HG03565 (cell line): Measurements from ENCODE around the gene CD55.

ENCODE experiments used
- ATAC-seq: cut with Tn5 transposase; IDR thresholded peaks from one replicate; pipeline ENCODE4 v1.9.1; 2021; ENCODE audit warnings: mild to moderate bottlenecking, moderate library complexity; ENCODE audit not compliant: unreplicated experiment

Gene CD55

GRCh38 chr1:207361029-207361428, 39.6 kb downstream of the CD55 start:
- ATAC-seq: no peak

DNA sequence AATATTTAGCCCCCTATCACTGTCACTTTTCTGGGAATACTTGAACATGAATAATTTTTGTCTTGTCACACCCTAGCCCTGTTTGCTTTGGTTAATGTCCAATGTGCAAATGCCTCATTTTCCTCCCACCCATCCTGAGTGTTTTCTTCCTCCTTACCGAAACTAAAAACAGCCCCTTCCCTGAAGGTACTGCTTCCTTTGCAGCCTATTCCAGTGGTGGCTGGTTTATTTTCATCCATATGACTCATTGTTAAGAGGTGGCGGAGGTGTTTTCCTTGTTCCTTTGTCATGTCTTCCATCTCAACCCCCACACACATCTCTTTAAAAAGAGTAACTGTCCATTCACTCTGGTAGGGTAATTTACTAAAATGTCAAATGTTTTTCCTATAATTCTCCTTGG, 40.4 kb downstream of the CD55 start:
- no peak for ATAC-seq

- no peak for ATAC-seq
Measured at GRCh38 chr1:207362962-207363860, 41.7 kb downstream of the CD55 start.

GRCh38 chr1:207363871-207364270, 42.4 kb downstream of the CD55 start:
- no peak for ATAC-seq

DNA sequence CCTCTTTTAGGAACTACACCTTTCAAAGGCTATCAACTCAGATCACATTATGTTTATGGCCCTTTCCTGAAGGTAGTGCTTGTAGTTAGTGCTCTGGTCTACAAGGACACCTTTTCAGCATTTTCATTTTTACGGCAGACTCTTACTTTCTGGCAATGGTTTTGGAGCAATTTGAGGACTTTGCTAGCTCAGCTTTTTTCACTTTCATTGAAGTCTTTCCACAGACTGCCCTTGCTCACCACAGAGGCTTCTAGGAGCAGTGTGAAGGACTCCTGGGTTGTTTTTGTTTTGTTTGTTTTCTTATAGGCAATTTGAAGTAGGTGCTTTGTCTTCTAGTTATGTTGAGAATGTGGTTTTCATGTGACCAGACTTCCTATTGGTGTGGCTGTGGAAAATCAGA, 43.1 kb downstream of the CD55 start:
- no peak for ATAC-seq

DNA sequence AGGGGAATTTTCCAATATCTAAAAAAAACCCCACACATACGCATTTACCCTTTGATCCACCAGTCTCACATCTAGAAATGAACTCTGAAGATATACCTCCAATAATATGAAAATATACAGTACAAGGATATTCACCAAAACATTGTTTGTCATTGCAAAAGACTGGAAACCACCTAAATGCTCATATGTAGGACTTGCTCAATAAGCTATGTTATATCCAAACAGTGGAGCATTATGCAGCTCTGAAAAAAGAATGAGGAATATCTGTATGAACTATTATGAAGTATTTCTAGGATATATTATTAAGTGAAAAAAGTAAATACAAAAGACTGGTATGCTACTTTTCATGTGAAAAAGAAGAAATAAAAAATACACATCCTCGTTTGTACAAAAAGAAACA, 43.6 kb downstream of the CD55 start:
- ATAC-seq: no peak

GRCh38 chr1:207366022-207366421, 44.5 kb downstream of the CD55 start:
- no peak for ATAC-seq

DNA sequence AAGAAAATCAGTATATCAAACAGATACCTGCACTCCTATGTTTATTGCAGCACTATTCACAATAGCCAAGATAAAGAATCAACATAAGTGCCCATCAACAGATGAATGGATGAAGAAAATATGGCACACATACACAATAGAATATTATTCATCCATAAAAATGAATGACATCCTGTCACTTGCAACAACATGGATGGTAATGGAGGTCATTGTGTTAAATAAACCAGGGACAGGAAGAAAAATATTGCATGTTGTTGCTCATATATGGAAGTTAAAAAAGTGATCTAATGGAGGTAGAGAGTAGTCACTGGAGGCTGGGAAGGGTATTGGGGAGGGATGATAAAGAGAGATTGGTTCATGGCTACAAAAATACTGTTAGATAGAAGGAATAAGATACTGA, 67.2 kb downstream of the CD55 start:
- no peak for ATAC-seq

DNA sequence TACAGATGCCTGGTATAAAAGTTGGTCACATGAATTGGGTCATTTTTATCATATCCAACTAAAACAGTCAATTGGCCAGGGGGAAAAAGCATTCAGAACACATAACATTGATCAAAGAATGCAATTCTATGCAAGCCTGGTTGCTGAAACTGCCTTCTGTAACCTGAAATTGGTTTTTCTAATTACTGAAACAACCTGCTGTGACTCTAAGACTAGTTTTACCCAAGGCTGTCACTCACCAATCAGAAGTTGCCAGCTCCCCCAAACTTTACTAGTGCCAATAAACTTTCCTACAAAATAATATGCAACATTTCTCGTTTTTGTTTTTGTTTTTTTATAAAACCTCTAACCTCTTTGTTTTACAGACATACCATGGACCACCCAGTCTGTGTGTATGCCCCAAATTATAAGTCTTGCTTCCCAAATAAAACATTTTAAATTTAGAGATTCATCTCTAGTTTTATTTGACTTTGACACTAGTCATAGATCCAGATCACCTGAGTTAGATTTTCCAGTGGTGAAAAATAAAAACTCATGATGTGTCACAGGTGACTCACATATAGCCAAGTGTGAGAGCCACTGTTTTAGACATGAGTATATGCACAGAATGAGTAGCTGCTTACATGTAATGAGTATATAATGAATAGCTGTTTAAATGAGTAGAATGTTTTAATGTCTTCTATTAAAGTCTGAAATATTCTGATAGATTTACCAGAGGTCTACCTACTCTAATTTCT, 68.4 kb downstream of the CD55 start:
- no peak for ATAC-seq

DNA sequence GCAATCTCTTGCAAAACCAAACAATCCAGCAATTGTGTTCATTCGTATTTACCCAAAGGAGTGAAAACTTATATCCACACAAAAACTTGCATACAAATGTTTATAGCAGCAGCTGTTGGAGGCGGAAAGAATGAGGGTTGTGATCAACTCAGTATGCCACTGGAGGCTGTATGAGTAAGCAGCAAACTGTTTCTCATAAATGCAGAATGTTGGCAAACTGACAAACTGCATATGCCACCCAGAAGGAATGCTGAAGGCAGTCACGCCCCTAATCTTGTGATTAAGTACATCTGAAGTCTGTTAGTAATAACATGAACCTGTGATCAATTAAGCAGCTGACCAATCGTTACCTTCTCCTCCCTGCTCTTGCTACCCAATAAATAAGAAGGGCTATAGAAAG, 72.1 kb downstream of the CD55 start:
- no peak for ATAC-seq

DNA sequence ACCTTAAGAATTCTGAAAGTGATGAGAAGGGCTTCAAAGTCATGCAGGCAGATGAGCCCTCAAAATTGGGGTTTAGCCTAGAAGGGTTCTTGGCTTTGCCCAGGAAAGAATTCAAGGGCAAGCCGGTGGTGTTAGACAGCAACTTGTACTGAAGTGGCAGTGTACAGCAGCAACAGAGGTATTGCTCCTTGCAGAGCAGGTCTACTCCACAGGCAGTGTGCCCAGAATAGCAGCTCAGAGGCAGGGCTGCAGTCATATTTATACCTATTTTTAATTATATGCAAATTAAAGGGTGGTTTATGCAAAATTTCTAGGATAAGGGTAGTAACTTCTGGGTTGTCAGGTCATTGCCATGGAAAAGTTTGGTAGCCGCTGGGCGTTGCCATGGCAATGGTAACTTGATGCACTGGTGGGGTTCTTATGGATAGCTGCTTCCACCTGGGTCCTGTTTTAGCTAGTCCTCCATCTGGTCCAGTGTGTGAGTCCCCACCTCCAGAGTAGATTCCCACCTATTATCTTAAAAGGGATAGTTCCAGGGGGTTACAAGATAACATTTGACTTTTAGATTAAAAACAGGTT, 74.8 kb downstream of the CD55 start:
- ATAC-seq: no peak

DNA sequence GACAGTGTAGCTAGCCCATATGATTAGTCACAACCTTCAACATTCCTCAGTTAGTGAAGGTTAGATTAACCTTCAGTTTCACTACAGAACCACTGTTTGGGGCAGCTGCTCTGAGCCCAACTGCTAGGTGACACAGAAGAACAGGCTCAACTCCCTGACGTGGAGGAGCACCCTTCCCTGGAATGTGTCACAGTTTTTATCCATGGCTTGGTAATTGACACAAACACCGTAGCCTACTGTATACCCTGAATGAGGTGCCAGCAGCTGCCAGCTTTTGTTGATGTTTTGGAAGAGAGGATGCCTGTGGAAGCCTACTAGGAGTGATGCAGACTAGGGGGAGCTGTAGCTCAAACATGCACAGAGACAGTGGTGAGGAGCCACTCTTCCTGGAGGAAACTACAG, 76.0 kb downstream of the CD55 start:
- ATAC-seq: no peak

DNA sequence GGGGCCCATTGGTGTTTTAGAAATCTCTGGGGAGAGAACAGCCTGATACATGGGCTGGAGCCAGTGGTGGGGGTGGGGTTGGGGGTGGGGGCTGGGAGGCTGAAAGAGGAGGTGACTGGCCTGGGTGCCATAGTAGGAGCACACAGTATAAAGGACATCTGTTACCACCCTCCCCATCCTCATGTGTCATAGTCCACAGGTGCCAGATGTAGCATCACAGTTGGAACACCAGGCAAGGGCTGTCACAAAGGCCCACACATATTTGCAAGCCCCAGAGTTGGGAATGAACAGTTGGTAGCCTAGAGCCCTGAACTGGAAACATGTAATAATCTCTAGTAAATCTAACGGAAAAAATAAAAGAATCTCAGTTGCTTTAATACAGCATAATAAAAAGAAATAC, 77.5 kb downstream of the CD55 start:
- ATAC-seq: no peak

DNA sequence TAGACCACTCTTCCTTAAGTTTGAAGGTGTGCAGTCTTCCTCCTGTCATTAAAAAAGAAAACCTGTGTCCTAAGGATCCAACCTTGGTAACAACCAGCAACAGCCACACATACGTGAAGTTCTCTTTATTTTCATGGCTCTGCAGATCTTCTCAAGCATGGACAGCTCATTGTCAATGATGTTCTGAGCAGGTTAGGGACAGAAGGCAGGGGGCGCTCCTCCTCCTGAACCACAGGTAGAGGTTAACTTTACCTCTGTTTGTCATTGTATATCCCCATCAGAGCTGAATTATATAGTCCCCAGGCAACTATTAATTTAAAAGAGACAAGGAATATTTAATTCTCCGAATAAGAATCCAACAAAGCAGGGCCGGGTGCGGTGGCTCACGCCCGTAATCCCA, 80.1 kb downstream of the CD55 start:
- no peak for ATAC-seq

DNA sequence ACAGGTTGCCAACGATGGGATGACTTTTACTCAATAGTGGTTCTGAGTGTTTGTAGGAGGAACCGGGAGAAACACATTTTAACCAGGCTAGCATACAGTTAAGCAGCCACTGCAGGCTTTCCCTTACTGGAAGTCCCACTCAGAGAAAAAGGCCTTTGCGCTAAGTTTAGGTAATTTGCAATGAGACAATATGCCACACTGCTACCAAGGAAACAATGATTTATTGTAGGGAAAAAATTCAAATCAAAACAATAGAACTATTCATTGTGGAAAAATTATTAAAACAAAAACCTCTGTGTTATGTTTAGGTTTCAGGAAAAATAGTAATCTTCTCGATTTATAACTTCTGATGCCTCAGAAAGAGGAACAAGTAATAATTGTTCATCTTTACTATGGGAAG, 81.3 kb downstream of the CD55 start:
- ATAC-seq: no peak

DNA sequence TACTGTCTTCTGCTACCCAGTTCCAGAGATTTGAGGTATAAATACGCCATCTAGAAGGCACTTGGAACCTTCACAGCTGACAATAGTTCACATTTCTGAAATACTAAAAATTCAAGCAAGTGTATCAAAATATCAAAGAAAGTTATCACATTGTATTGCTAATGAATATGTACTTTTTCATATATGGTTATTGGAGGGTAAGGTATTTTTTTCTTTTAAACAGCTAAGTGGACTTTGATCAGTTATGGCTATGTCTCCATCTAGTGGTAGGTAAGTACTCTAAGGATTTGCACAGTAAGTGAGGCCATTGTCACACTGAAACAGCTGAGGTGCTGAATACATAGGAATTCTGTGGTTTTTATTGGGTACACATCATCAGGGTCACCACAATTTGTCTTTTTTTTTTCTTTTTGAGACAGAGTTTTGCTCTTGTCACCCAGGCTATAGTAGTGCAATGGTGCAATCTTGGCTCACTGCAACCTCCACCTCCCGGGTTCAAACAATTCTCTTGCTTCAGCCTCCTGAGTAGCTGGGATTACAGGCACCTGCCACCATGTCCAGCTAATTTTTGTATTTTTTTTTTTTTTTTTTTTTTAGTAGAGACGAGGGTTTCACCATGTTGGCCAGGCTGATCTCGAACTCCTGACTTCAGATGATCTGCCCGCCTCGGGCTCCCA, 83.5 kb downstream of the CD55 start:
- no peak for ATAC-seq

DNA sequence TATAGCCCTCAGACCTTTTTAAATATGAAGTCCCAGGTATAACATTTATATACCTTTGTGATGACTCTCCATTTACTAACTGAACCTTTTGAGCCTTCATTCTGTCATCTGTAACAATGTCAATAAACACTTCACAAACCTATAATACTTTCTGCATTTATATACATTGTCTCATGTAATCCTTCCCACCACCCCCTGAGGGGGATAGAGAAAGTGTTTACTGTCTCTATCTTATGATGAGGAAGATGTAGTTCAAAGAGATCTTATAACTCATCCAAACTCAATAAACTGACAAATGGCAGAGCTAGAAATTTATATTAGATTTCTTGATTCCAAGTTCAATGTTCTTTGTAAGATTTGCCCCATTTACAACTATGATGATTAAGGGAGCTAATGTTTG, 84.3 kb downstream of the CD55 start:
- ATAC-seq: no peak

DNA sequence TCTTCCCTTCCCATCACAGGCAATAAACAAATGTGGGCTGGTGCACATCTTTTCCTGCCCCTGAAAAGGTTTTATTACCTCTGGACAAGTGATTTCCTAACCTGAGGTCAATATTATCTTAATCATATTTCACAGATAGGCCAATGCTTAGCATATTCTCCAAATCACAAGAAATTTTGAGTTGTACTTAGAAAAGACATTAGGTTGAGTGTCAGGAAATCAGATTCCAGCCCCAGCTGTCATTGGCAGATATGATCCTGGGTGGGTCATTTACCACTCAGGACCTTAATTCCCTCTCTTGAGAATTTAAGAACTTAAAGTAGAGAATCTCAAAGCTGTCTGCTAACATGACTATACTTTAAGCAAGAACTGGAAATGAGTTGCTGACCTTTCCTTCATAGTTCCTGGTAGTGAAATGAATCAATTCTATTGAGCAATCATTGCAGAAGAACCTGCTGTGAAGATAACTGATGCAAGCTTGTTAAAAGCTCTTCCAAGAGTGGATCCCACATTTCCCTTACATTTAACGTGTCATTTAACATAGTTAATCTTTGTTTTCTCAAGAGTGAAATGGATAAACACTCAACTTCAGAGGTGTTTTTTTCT, 86.3 kb downstream of the CD55 start:
- ATAC-seq: no peak
